H9 (cell line): Measurements from ENCODE around the gene HIPK2. TPM values are rescaled to one million over a fixed set of nuclear protein-coding genes. Genes with fewer than 3 reads are reported as not detected.

Experiments
- DNase-seq: peaks from one replicate; pipeline ENCODE4 v3.0.0-alpha.2; 2017
- H2AFZ ChIP-seq: one replicate; pipeline ENCODE4 v1.6.1; 2013; ENCODE audit warnings: mild to moderate bottlenecking, low read length, control low read depth, moderate library complexity
- H2AK5ac ChIP-seq: 2 replicates; pipeline ENCODE4 v1.6.1; 2013; ENCODE audit warnings: low read length, control low read depth, mixed read lengths; ENCODE audit not compliant: insufficient read length
- H2BK120ac ChIP-seq: one replicate; pipeline ENCODE4 v1.6.1; 2013; ENCODE audit warnings: low read depth, mild to moderate bottlenecking, low read length, control low read depth, inconsistent platforms; ENCODE audit not compliant: poor library complexity, severe bottlenecking
- H2BK12ac ChIP-seq: 2 replicates; pipeline ENCODE4 v1.6.1; 2013; ENCODE audit warnings: low read length, control low read depth, mixed read lengths, low read depth; ENCODE audit not compliant: insufficient read length
- H2BK15ac ChIP-seq: 2 replicates; pipeline ENCODE4 v1.6.1; 2013; ENCODE audit warnings: low read depth, low read length, control low read depth
- H2BK20ac ChIP-seq: one replicate; pipeline ENCODE4 v1.6.1; 2013; ENCODE audit warnings: low read depth, mild to moderate bottlenecking, low read length, control low read depth, inconsistent platforms; ENCODE audit not compliant: poor library complexity, severe bottlenecking
- H2BK5ac ChIP-seq: 2 replicates; pipeline ENCODE4 v1.6.1; 2013; ENCODE audit warnings: low read length, control low read depth, mixed read lengths; ENCODE audit not compliant: insufficient read length
- H3K14ac ChIP-seq: 2 replicates; pipeline ENCODE4 v1.6.1; 2013; ENCODE audit warnings: low read length, control low read depth; ENCODE audit not compliant: insufficient read depth
- H3K18ac ChIP-seq: 2 replicates; pipeline ENCODE4 v1.6.1; 2013; ENCODE audit warnings: low read depth, mild to moderate bottlenecking, mixed read lengths, low read length, control low read depth; ENCODE audit not compliant: insufficient read length
- H3K23ac ChIP-seq: 2 replicates; pipeline ENCODE4 v1.6.1; 2013; ENCODE audit warnings: low read length, control low read depth, mixed read lengths, low read depth; ENCODE audit not compliant: insufficient read length
- H3K23me2 ChIP-seq: 2 replicates; pipeline ENCODE4 v1.6.1; 2013; ENCODE audit warnings: low read depth, mild to moderate bottlenecking, mixed read lengths, low read length, control low read depth; ENCODE audit not compliant: insufficient read length, poor library complexity, severe bottlenecking
- H3K27ac ChIP-seq: 2 replicates; pipeline ENCODE4 v1.5.1; 2013; ENCODE audit warnings: low read length, control low read depth, mixed read lengths, low read depth; ENCODE audit not compliant: insufficient read length
- H3K27me3 ChIP-seq: 2 replicates; pipeline ENCODE4 v1.6.1; 2013; ENCODE audit warnings: low read length, control low read depth, inconsistent platforms; ENCODE audit not compliant: insufficient read depth
- H3K4ac ChIP-seq: 2 replicates; pipeline ENCODE4 v1.6.1; 2013; ENCODE audit warnings: low read depth, mild to moderate bottlenecking, control low read depth, inconsistent platforms, low read length, moderate library complexity
- H3K4me1 ChIP-seq: 2 replicates; pipeline ENCODE4 v1.6.1; 2013; ENCODE audit warnings: low read length, control low read depth, inconsistent platforms; ENCODE audit not compliant: insufficient read depth
- H3K4me2 ChIP-seq: 2 replicates; pipeline ENCODE4 v1.6.1; 2013; ENCODE audit warnings: low read length, control low read depth, mixed read lengths; ENCODE audit not compliant: insufficient read length, insufficient read depth
- H3K56ac ChIP-seq: 2 replicates; pipeline ENCODE4 v1.6.1; 2013; ENCODE audit warnings: low read depth, mild to moderate bottlenecking, mixed read lengths, low read length, control low read depth; ENCODE audit not compliant: insufficient read length
- H3K79me1 ChIP-seq: 2 replicates; pipeline ENCODE4 v1.6.1; 2013; ENCODE audit warnings: low read depth, mild to moderate bottlenecking, moderate library complexity, low read length, control low read depth, inconsistent platforms; ENCODE audit not compliant: insufficient read depth, poor library complexity, severe bottlenecking
- H3K79me2 ChIP-seq: 2 replicates; pipeline ENCODE4 v1.6.1; 2013; ENCODE audit warnings: low read length, control low read depth, inconsistent platforms; ENCODE audit not compliant: insufficient read depth
- H3K9ac ChIP-seq: 2 replicates; pipeline ENCODE4 v1.6.1; 2013; ENCODE audit warnings: low read length, control low read depth, mixed read lengths; ENCODE audit not compliant: insufficient read length; ENCODE audit errors: extremely low read depth
- H3K9me3 ChIP-seq: one replicate; pipeline ENCODE4 v1.6.1; 2013; ENCODE audit warnings: low read depth, low read length, inconsistent platforms; ENCODE audit not compliant: control insufficient read depth
- H3T11ph ChIP-seq: one replicate; pipeline ENCODE4 v1.6.1; 2013; ENCODE audit warnings: mild to moderate bottlenecking, low read length, control low read depth, inconsistent platforms
- H4K20me1 ChIP-seq: one replicate; pipeline ENCODE4 v1.6.1; 2013; ENCODE audit not compliant: control insufficient read depth, insufficient read length, insufficient read depth
- H4K5ac ChIP-seq: 2 replicates; pipeline ENCODE4 v1.6.1; 2013; ENCODE audit warnings: low read depth, mild to moderate bottlenecking, mixed read lengths, low read length, control low read depth; ENCODE audit not compliant: insufficient read length
- H4K8ac ChIP-seq: replicated peaks from 2 replicates; pipeline ENCODE4 v1.6.1; 2013; ENCODE audit warnings: low read length, control low read depth, mixed read lengths, low read depth; ENCODE audit not compliant: insufficient read length
- H4K91ac ChIP-seq: 2 replicates; pipeline ENCODE4 v1.6.1; 2013; ENCODE audit warnings: low read depth, mild to moderate bottlenecking, moderate library complexity, mixed read lengths, low read length, control low read depth; ENCODE audit not compliant: insufficient read length
- H3K27ac Mint-ChIP-seq, 3 experiments: 2 replicates in 2 of 3; 3 replicates in 1 of 3; pipeline ENCODE4 v1.8.0; 2020 to 2021; ENCODE audit warnings: mixed read lengths in 3 of 3, mild to moderate bottlenecking in 1 of 3, moderate library complexity in 1 of 3
- H3K27me3 Mint-ChIP-seq: 2 replicates; pipeline ENCODE4 v1.8.0; 2021; ENCODE audit warnings: low read depth, mild to moderate bottlenecking, moderate library complexity, mixed read lengths
- H3K36me3 Mint-ChIP-seq, 3 experiments: 2 replicates in 2 of 3; 3 replicates in 1 of 3; pipeline ENCODE4 v1.8.0; 2020 to 2021; ENCODE audit warnings: low read depth in 3 of 3, mixed read lengths in 3 of 3; ENCODE audit not compliant: insufficient read depth in 1 of 3
- H3K4me1 Mint-ChIP-seq, 2 experiments: 2 replicates each; pipeline ENCODE4 v1.8.0; 2020; ENCODE audit warnings: mixed read lengths in 2 of 2
- H3K4me3 Mint-ChIP-seq, 2 experiments: 2 replicates in 1 of 2; 3 replicates in 1 of 2; pipeline ENCODE4 v1.8.0; 2020 to 2021; ENCODE audit warnings: mild to moderate bottlenecking in 2 of 2, mixed read lengths in 2 of 2, moderate library complexity in 1 of 2
- H3K9me3 Mint-ChIP-seq, 2 experiments: 2 replicates in 1 of 2; 3 replicates in 1 of 2; pipeline ENCODE4 v1.8.0; 2020; ENCODE audit warnings: mild to moderate bottlenecking in 2 of 2, mixed read lengths in 2 of 2, moderate library complexity in 1 of 2
- WGBS: extraction: QIAGEN DNeasy Blood & Tissue Kit; methylation state at CpG from one replicate; pipeline ENCODE4 v1.1.7; 2013; ENCODE audit warnings: missing lambda C conversion rate, low lambda C conversion rate, mixed read lengths; ENCODE audit not compliant: insufficient read length; ENCODE audit errors: extremely low coverage; 5-methylcytosine and 5-hydroxymethylcytosine counted together
- total RNA-seq: library from RNA; stranded (reverse); gene quantifications from 2 replicates; pipeline ENCODE4 v1.2.1, GENCODE V29; 2021
- TF ChIP-seq, protein P1 (sequence below): fragments of 200-600 bp; sonication (generic); conservative IDR thresholded peaks from 3 replicates; pipeline ENCODE4 v1.8.0; 2021; ENCODE audit warnings: antibody characterized with exemption, mild to moderate bottlenecking

Gene HIPK2
- total RNA-seq, 1 experiment from 2014 or later, result 21.9 TPM

DNA sequence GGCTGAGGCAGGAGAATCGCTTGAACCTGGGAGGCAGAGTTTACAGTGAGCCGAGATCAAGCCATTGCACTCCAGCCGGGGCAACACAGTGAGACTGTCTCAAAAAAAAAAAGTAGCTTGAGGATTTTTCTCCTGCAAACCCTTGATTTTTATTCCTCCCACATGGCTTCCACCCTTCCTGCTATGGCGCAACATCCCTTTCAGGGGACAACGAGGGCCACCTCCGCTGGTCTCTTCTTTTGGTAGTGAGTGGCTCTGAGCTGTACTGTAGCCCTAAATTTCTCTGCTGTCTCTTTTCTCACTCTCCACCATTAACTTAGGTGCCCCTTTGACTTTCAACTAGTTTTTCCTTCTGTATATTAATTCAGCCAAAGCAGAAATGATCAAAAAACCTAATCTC is 113.4 kb downstream of the HIPK2 start:
- no peak overlapping the region for H3K56ac ChIP-seq
- Mint-ChIP-seq H3K4me3 (no peak overlapping the region), H3K4me1 (peaks cover 27 to 29% of the 10 kb centered on the region in 2 experiments), H3K9me3 (no peaks in the 10 kb centered on the region), H3K27me3 (no peaks in the 10 kb centered on the region), H3K36me3 (no peaks in the 10 kb centered on the region; a peak in 2 of 7 replicates), H3K27ac (no peak overlapping the region; a peak in 1 of 7 replicates)
- no peak overlapping the region for H3K4me2 ChIP-seq
- H3K23me2 ChIP-seq, result no peaks in the 10 kb centered on the region
- WGBS, result no CpG with 5 or more reads among the region's 6 CpGs
- no peak overlapping the region for H2BK15ac ChIP-seq
- no peak overlapping the region for H3K9ac ChIP-seq
- H3K79me2 ChIP-seq, result no peaks in the 10 kb centered on the region
- no peaks in the 10 kb centered on the region for H3K9me3 ChIP-seq
- H2AK5ac ChIP-seq, result no peak overlapping the region
- H4K20me1 ChIP-seq, result no peaks in the 10 kb centered on the region
- no peak overlapping the region for H4K5ac ChIP-seq
- peaks cover 6% of the 10 kb centered on the region; the same call in 1 of the 2 replicates for H3K4me1 ChIP-seq
- H3K14ac ChIP-seq, result no peak overlapping the region
- H3K18ac ChIP-seq, result no peak overlapping the region
- H2AFZ ChIP-seq, result no peak overlapping the region
- no peak overlapping the region for H4K8ac ChIP-seq
- H2BK20ac ChIP-seq, result no peak overlapping the region
- H3K79me1 ChIP-seq, result no peaks in the 10 kb centered on the region
- H3K23ac ChIP-seq, result no peak overlapping the region
- no peaks in the 10 kb centered on the region for H3K27me3 ChIP-seq
- TF ChIP-seq, protein P1, sequence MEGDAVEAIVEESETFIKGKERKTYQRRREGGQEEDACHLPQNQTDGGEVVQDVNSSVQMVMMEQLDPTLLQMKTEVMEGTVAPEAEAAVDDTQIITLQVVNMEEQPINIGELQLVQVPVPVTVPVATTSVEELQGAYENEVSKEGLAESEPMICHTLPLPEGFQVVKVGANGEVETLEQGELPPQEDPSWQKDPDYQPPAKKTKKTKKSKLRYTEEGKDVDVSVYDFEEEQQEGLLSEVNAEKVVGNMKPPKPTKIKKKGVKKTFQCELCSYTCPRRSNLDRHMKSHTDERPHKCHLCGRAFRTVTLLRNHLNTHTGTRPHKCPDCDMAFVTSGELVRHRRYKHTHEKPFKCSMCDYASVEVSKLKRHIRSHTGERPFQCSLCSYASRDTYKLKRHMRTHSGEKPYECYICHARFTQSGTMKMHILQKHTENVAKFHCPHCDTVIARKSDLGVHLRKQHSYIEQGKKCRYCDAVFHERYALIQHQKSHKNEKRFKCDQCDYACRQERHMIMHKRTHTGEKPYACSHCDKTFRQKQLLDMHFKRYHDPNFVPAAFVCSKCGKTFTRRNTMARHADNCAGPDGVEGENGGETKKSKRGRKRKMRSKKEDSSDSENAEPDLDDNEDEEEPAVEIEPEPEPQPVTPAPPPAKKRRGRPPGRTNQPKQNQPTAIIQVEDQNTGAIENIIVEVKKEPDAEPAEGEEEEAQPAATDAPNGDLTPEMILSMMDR, result no peak
- no peak overlapping the region for H2BK120ac ChIP-seq
- H4K91ac ChIP-seq, result no peak overlapping the region
- no peak overlapping the region for H3K27ac ChIP-seq
- H3K4ac ChIP-seq, result no peak overlapping the region
- H2BK12ac ChIP-seq, result no peak overlapping the region
- no peak for DNase-seq
- H3T11ph ChIP-seq, result no peak overlapping the region
- no peak overlapping the region for H2BK5ac ChIP-seq
